ENCODE measurements around the gene KRTAP10-1. TPM values are rescaled to one million over a fixed set of nuclear protein-coding genes. Genes with fewer than 3 reads are reported as not detected.

KRTAP10-1 gene
- total RNA-seq, 1 donor from 2014 or later: not detected

DNA sequence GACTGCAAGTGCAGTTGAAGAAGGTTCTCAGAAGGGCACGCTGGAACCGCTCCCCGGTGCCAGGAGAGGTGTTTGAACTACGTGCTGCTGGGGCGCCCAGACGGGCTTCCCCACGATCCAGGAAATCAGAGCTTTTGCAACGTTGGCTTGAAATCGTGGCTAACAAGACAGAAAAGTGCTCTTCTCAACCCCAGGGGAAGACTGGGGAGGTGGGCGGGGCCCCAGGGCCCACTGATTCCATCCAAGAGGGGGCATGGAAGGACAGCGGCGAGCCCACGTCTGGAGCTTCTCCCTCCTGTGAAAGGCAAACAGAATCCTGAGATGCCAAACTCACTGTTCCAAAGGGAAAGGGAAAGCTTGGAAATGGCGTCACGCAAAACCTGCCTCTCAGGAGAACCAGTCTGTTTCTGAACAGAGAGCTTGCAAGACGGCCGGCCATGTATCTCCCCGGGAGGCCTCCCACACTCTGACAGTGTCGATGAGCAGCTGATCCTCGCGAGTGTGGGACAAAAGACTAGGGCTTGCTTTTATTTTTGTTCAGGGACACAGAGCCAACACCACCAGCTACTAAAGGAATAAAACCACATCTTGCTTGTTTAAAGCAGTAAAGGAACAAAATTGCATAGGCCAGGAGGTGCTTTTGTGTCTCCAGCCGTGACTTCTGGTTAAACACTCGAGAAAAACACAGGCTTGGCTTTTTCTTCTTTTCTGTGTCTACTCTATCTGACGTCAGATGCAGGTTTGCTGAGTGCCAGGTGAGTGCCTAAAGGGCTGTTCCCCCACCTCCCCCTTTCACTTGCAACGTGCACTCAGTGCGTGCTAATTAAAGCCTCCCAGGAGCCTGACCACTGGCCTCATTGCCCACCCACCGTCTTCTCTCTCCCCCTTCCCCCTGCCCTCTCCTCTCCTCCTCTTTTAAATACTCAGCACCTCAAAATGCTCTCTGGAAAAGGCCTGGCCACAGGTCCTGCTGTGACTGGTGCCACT, 43.1 kb downstream of the KRTAP10-1 start:
- Histone ChIP-seq H3K36me3 (ENCODE audit: control insufficient read depth, insufficient read depth, low read length) (no peaks in the 10 kb centered on the region), H3K4me3 (ENCODE audit: low read depth, low read length) (no peak overlapping the region), H3K27me3 (ENCODE audit: control insufficient read depth, insufficient read depth, low read length) (peaks cover 16% of the 10 kb centered on the region)
- TF ChIP-seq, protein P1, sequence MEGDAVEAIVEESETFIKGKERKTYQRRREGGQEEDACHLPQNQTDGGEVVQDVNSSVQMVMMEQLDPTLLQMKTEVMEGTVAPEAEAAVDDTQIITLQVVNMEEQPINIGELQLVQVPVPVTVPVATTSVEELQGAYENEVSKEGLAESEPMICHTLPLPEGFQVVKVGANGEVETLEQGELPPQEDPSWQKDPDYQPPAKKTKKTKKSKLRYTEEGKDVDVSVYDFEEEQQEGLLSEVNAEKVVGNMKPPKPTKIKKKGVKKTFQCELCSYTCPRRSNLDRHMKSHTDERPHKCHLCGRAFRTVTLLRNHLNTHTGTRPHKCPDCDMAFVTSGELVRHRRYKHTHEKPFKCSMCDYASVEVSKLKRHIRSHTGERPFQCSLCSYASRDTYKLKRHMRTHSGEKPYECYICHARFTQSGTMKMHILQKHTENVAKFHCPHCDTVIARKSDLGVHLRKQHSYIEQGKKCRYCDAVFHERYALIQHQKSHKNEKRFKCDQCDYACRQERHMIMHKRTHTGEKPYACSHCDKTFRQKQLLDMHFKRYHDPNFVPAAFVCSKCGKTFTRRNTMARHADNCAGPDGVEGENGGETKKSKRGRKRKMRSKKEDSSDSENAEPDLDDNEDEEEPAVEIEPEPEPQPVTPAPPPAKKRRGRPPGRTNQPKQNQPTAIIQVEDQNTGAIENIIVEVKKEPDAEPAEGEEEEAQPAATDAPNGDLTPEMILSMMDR (IDR thresholded peaks at IDR 0.05; ENCODE audit: insufficient read depth, low read length, poor library complexity, severe bottlenecking): no peak
- no peak for DNase-seq (ENCODE audit: low read depth)

GRCh38 chr21:44495611-44496563, 44.1 kb downstream of the KRTAP10-1 start:
- Histone ChIP-seq H3K36me3 (ENCODE audit: control insufficient read depth, insufficient read depth, low read length) (no peaks in the 10 kb centered on the region), H3K4me3 (ENCODE audit: low read depth, low read length) (no peak overlapping the region), H3K27me3 (ENCODE audit: control insufficient read depth, insufficient read depth, low read length) (peaks cover 16% of the 10 kb centered on the region)
- TF ChIP-seq, protein P1 (IDR thresholded peaks at IDR 0.05; ENCODE audit: insufficient read depth, low read length, poor library complexity, severe bottlenecking): no peak
- no peak for DNase-seq (ENCODE audit: low read depth)

DNA sequence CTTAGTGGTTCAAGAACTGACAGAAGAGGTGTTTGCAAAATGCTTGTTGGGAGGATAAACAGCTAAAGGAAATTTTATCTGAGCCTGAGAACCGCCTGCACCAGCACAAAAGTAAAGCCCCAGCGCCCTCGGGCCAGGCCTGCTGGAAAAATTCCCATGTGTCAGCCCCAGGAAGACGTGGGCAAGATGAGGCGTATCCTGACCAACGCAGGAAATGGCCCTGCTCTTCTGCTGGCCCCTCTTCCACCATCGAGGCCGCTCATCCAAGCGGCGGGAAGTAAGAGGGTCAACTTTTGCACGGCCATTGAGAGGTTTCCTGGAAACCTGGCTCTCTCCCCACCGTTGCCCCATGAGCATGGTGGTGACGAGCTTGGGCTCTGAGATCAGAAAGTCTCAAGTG, 45.0 kb downstream of the KRTAP10-1 start:
- Histone ChIP-seq H3K27me3 (ENCODE audit: control insufficient read depth, insufficient read depth, low read length) (peaks cover 16% of the 10 kb centered on the region), H3K36me3 (ENCODE audit: control insufficient read depth, insufficient read depth, low read length) (no peaks in the 10 kb centered on the region), H3K4me3 (ENCODE audit: low read depth, low read length) (no peak overlapping the region)
- TF ChIP-seq, protein P1 (IDR thresholded peaks at IDR 0.05; ENCODE audit: insufficient read depth, low read length, poor library complexity, severe bottlenecking): no peak
- no peak for DNase-seq (ENCODE audit: low read depth)

DNA sequence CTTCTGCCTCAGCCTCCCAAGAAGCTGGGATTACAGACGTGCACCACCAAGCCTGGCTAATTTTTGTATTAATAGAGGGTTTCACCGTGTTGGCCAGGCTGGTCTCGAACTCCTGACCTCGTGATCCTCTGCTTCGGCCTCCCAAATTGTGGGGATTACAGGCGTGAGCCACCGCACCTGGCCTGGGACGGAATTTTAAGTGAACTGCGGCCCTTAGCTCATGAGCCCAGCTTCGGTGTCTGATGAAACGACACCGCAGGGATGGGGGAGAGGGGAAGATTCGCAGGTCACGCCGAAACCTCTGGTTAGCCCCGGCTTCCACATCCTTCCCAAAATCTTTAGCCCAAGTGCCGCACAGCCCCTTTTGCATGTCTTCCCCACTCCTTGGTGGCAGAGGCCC, 45.6 kb downstream of the KRTAP10-1 start:
- no peak for DNase-seq (ENCODE audit: low read depth)
- TF ChIP-seq, protein P1 (IDR thresholded peaks at IDR 0.05; ENCODE audit: insufficient read depth, low read length, poor library complexity, severe bottlenecking): no peak
- H3K27me3 ChIP-seq (ENCODE audit: control insufficient read depth, insufficient read depth, low read length): peaks cover 14% of the 10 kb centered on the region

GRCh38 chr21:44492567-44493385, 47.2 kb downstream of the KRTAP10-1 start:
- no peaks in the 10 kb centered on the region for H3K36me3 ChIP-seq (ENCODE audit: control insufficient read depth, insufficient read depth, low read length)
- DNase-seq (ENCODE audit: low read depth): no peak
- TF ChIP-seq, protein P1 (IDR thresholded peaks at IDR 0.05; ENCODE audit: insufficient read depth, low read length, poor library complexity, severe bottlenecking): no peak
- H3K27me3 ChIP-seq (ENCODE audit: control insufficient read depth, insufficient read depth, low read length): peaks cover 6% of the 10 kb centered on the region
- no peak overlapping the region for H3K4me3 ChIP-seq (ENCODE audit: low read depth, low read length)

More for the DNA sequence above, 45.6 kb downstream of the KRTAP10-1 start:
- no peak overlapping the region for H3K4me3 ChIP-seq (ENCODE audit: low read depth, low read length)
- no peaks in the 10 kb centered on the region for H3K36me3 ChIP-seq (ENCODE audit: control insufficient read depth, insufficient read depth, low read length)
